Measurements from ENCODE around the gene PARVB.

DNA sequence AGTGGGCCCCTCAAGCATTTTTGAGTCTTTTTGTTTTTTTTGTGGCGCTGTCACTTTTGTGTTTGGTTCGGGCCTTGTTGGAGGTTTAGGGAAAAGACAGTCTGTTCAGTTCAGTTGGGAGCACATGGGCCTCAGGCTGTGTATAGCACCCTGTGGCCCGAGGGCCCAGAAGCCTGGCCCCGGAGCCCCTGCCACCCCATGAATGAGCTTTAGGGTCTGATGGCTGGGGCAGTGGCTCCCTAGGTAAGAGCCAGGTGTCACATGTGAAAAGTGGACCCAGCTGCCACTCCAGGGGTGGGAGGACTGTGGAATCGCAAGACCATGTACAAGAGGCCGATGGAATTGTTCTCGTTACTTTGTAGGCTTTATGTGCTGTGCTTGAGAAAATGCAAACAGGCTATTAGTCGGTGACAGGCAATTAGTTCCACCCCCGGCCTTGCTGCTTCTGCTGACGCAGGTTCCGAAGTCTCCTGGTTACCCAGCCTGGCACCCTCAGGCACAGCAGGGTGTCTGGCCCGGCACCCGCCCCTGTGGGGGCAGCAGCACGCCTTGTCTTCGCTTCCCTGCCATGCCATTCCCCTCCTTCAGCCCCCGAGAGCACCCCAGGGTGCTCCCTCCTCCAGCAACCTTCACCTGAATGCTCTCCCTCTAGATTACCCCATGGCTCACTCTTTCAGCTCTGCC is 118.5 kb downstream of the PARVB start:
- TF ChIP-seq, protein P1, sequence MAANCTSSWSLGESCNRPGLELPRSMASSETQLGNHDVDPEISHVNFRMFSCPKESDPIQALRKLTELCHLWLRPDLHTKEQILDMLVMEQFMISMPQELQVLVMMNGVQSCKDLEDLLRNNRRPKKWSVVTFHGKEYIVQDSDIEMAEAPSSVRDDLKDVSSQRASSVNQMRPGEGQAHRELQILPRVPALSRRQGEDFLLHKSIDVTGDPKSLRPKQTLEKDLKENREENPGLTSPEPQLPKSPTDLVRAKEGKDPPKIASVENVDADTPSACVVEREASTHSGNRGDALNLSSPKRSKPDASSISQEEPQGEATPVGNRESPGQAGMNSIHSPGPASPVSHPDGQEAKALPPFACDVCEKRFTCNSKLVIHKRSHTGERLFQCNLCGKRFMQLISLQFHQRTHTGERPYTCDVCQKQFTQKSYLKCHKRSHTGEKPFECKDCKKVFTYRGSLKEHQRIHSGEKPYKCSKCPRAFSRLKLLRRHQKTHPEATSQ (tag by site-specific recombination; IDR thresholded peaks at IDR 0.05) = no peak
- TF ChIP-seq CTCF (tag by site-specific recombination; IDR thresholded peaks at IDR 0.05) (no peak), MYNN (tag by site-specific recombination; IDR thresholded peaks at IDR 0.05; ENCODE audit: borderline replicate concordance) (no peak)
- TF ChIP-seq, protein P2, sequence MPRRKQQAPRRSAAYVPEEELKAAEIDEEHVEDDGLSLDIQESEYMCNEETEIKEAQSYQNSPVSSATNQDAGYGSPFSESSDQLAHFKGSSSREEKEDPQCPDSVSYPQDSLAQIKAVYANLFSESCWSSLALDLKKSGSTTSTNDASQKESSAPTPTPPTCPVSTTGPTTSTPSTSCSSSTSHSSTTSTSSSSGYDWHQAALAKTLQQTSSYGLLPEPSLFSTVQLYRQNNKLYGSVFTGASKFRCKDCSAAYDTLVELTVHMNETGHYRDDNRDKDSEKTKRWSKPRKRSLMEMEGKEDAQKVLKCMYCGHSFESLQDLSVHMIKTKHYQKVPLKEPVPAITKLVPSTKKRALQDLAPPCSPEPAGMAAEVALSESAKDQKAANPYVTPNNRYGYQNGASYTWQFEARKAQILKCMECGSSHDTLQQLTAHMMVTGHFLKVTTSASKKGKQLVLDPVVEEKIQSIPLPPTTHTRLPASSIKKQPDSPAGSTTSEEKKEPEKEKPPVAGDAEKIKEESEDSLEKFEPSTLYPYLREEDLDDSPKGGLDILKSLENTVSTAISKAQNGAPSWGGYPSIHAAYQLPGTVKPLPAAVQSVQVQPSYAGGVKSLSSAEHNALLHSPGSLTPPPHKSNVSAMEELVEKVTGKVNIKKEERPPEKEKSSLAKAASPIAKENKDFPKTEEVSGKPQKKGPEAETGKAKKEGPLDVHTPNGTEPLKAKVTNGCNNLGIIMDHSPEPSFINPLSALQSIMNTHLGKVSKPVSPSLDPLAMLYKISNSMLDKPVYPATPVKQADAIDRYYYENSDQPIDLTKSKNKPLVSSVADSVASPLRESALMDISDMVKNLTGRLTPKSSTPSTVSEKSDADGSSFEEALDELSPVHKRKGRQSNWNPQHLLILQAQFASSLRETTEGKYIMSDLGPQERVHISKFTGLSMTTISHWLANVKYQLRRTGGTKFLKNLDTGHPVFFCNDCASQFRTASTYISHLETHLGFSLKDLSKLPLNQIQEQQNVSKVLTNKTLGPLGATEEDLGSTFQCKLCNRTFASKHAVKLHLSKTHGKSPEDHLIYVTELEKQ (tag by site-specific recombination; IDR thresholded peaks at IDR 0.05; ENCODE audit: borderline replicate concordance) = no peak
- TF ChIP-seq, protein P3, sequence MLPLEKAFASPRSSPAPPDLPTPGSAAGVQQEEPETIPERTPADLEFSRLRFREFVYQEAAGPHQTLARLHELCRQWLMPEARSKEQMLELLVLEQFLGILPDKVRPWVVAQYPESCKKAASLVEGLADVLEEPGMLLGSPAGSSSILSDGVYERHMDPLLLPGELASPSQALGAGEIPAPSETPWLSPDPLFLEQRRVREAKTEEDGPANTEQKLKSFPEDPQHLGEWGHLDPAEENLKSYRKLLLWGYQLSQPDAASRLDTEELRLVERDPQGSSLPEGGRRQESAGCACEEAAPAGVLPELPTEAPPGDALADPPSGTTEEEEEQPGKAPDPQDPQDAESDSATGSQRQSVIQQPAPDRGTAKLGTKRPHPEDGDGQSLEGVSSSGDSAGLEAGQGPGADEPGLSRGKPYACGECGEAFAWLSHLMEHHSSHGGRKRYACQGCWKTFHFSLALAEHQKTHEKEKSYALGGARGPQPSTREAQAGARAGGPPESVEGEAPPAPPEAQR (tag by site-specific recombination; IDR thresholded peaks at IDR 0.05) = no peak

All from HEK293 (cell line).